HG03575 (cell line): ENCODE results near the gene POP4.

Experiments used
- ATAC-seq: cut with Tn5 transposase; IDR thresholded peaks from one replicate; pipeline ENCODE4 v1.9.1; 2021; ENCODE audit not compliant: unreplicated experiment, insufficient number of reproducible peaks, low FRiP score; ENCODE audit errors: extremely low read depth

The POP4 gene

DNA sequence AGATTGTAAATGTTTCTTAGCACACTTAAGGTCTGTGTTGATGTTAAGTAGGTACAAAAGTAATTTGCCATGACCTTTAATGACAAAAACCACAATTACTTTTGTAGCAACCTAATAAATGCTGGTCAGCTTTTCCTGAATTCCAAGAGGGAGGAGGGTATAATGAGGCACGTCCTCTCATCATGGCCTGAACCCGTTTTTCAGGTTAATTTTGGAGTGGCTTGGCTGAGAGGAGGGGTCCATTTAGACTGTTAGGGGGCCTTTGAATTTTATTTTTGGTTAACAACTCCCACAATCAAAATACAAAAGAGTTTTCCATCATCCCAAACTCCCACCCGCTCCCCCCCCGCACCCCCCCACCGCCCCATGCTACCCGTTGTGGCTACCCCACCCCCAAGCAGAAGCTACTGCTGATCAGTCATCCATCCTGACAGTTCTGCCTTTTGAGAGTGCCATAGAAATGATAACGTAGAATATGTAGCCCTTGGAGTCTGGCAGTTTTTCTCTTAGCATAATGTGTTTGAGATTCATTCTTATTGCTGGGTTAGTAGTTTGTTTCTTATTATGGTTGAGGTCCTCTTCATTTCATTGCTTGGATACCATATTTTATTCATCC is 44.8 kb downstream of the POP4 start:
- ATAC-seq = no peak

DNA sequence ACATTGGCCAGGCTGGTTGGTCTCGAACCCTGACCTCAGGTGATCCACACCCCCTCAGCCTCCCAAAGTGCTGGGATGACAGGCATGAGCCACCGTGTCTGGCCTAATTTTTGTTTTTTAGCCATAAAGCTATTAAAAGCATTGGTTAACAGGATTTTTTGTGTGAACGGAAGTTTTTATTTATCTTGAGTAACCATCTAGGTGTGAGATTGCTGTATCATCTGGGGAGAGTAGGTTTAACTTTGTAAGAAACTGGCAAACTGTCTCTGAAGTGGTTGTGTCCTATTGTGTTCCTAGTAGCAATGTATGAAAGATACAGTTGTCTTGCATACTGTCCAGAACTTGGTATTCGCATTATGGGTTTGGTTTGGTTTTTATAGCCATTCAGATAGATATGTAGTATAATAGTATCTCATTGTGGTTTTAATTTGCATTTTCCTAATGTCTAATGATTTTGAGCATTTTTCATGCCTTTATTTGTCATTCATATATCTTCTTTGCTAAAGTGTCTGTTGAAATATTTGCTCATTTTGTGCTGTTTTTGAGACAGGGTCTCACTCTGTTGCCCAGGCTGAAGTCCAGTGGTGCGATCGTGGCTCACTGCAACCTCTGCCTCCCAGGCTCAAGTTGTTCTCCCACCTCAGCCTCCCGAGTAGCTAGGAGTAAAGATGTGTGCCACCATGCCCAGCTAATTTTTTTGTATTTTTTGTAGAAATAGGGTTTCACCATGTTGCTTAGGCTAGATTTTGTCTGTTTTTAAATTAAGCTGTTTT is 45.7 kb downstream of the POP4 start:
- no peak for ATAC-seq

DNA sequence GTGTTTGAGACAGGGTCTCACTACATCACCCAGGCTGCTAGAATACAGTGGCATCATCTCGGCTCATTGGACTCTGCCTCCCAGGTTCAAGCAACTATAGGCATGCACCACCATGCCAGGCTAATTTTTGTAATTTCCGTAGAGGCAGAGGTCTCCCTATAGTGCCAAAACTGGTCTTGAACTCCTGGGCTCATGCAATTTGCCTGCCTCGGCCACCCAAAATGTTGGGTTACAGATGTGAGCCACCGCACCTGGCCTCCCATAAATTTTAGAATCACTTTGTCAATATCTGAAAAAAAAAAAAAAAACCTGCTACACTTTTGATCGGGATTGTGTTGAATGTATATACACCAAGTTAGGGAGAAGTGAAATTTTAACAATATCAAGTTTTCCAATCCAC is 47.3 kb downstream of the POP4 start:
- no peak for ATAC-seq

DNA sequence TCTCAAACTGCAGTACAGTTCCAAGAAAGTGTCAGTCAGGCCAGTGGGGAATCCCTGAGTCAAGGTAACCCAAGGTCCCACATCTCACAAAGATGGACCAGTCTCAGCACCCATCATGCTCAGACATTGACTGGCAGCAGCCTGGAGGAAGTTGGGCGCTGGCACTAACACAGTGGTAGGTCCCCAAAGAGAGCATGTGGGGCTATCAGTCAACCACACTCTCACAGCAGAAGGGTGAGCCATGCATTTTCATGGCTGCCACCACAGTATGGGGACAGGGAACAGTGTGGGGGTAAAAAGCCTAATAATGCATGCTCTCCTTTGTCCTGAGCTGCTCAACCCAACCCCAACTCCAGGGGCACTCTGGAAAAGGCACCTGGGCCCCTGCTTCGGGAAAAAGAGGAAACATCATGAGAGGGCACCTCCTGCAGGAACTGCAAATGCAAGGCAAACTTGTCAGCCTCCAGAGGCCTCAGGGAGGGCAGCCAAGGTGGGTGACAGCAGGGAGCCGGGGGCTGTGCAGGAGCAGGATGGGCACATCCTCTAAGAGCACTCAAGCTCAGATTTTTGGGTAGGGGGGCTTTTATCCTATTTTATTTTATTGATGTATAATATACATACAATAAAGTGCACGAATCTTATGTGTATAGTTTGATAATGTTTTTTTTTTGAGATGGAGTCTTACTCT is 49.7 kb downstream of the POP4 start:
- no peak for ATAC-seq

DNA sequence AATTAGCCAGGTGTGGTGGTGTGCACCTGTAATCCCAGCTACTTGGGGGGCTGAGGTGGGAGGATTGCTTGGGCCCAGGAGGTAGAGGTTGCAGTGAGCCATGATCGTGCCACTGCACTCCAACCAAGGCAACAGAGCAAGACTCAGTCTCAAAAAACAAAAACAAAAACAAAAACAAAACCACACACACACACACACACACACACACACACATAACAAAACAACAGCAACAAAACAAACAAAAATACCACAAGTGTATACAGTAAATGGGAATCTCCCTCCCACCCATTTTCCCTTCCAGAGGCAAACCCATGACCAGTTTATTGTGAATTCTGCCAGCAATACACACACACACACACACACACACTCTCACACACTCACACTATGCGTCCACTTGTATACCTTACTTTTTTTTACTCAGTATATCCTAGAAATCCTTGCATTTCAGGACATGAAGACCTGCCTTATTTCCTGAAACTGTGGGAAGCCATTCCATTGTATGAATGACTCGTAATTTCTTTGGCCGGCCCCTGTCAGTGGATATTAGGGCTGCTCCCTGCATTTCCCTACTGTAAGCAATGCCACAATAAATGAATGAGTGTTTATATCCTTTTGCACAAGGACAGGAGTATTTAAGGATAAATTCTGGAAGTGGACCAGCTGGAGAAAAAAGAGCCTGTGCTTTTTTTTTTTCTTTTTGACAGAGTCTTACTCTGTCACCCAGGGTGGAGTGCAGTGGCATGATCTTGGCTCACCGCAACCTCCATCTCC is 52.3 kb downstream of the POP4 start:
- ATAC-seq = no peak

DNA sequence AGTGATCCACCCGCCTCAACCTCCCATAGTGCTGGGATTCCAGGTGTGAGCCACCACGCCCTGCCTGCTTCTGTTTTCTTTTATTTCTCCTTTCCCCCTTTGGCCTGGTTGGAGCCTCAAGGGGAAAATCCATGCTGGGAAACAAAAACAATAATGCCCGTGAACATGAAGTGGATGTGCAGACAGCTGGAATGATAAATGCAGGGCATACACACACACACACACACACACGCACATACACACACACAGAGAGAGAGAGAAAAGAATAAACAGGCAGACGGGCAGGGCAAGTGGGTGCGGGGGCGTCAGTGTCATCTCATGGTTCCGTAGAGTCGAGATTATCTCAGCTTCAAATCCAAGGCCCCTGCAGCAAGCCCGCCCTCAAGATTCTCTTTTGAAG is 54.8 kb downstream of the POP4 start:
- ATAC-seq = no peak

DNA sequence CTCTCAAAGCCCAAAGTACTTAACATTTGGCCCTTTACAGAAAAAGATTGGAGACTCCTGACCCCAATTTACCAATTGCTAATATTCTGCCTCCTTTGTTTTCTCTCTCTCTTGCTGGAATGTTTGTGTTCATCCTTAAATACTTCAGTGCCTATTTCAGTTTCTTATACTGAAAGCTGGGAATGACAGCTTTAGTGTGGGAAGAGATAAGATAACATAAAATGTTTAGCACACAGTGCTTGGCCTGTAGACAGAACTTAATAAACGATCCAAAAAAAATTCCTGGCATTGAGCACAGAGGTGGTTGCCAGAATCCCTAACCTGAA is 56.2 kb downstream of the POP4 start:
- no peak for ATAC-seq

DNA sequence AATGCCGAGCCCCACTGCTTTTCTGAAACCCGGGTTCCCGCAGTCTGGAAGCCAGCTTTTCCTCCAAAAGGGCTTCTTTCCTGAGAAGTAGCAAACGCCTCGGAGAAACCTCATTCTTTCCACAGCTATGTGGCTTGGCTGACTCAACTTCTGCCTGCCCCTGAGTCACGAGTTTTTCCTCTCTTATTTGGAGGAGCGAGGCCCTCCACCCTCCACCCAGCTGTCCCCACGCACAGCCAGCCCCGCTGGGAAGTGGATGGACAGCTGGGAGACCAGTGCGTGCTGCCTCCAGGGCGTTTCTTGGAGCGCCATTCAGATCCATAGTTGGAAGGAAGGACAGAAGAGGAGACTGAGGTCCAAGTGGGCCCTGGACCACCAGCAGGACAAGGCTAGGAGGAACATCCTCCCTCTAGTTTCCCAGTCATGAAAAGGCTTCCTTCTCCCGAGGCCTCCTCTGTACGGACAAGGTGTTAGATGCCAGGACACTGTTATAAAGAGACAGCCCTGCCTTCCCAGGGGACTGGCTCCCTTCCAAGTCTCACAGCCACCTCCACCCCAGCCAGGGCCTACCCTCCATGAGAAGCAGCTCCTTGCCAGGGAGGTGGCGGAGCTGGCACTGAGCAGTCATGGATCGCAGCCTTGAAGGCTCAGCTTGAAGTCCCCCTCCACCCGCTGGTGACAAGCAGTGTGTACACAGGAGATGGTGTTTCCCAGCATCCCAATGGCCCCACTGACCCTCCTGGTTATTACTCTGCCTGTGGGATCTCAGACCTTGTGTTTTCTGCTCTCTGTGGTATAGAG is 56.7 kb downstream of the POP4 start:
- no peak for ATAC-seq

DNA sequence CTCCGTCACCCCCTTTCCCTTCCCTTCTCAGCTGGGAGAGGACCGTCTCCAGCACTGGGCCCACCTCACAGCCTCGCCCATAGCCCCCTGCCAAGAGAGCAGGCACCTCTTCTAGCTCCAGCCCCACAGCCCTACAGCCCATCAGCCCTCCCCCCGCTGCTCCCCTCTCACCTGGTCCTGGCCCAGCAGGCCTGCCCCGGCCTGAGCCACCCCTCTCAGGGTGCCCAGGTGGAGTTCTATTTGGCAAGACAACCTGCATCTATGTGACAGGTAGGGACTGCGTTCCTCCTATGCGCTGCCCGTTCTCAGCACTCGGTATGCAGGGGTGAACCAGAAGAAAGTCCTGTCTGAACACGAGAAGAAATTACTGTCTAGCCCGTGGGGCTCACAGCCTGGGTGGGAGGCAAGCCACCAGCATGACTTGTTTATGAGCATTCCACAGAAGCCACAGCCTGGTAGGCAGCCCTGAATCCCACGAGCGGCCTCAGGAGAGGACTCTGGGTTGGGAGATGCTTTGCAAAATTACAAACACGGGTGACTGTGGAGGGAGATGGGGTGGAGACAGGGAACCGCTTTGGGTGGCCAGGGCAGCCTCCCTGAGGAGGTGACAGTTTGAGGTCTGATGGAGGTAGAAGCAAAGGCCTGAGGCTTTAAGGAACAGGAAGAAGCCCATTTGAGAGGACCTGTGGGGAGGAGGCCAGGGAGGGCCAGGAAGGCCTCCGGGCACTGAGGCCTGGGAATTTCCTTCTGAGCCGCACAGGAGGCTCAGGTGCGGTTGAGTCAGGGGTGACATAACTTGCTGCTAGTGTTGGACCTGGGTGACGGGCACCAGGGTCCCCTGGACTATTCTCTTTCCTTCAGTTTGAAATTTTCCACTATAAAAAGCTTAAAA is 58.0 kb downstream of the POP4 start:
- no peak for ATAC-seq

DNA sequence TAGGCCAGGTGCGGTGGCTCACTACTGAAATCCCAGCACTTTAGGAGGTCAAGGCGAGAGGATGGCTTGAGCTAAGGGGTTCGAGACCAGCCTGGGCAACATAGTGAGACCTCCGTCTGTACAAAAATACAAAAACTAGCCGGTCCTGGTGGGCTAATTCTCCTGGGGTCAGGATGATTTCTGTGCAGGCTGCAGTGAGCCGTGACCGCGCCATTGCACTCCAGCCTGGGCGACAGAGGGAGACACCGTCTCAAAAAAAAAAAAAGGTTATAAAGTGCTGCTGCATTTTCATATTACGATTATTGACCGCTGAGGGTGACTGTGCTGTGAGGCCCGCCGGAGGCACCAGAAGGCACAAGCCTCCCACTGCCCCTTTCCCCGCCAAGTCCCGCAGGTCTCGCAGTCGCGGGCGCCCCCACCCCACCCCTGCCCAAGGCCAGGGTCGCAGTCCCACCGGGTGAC is 58.7 kb downstream of the POP4 start:
- ATAC-seq = peak; percentile 12

DNA sequence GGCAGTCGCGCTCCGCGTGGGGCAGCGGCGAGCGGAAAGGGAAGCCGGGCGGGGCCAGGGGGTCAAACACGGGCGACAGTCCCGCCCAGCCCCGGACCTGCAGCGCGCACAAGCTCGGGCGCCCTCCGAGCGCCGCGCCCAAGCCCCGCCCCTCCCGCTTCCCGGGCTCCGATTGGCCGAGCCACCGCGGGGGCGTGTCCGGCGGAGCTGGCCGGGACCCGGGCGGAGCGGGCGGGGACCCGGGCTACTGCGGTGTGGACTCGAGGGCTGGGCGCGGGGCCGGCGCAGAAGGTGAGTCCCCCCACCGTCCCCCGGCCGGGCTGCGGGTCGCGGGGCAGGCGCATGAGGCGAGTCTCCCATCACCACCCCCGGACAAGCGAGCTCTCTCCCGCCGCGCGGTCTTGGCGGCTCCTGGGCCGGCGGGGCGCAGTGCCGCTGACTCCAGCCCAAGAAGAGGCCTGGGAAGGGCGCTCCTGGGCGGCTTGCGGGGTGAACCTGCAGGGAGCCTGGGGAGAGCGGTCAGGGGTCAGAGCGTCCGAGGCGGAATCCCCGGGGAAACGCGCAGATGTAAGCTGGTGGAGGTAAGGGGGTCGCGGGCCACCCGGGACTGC is 59.2 kb downstream of the POP4 start, which contains the start of gene PLEKHF1:
Gene PLEKHF1, plus strand, starts transcription at position 247 of the 611 bp plus-strand sequence. CDS start 8,379 bp downstream, outside the sequence.
- peak; percentile 28 for ATAC-seq

DNA sequence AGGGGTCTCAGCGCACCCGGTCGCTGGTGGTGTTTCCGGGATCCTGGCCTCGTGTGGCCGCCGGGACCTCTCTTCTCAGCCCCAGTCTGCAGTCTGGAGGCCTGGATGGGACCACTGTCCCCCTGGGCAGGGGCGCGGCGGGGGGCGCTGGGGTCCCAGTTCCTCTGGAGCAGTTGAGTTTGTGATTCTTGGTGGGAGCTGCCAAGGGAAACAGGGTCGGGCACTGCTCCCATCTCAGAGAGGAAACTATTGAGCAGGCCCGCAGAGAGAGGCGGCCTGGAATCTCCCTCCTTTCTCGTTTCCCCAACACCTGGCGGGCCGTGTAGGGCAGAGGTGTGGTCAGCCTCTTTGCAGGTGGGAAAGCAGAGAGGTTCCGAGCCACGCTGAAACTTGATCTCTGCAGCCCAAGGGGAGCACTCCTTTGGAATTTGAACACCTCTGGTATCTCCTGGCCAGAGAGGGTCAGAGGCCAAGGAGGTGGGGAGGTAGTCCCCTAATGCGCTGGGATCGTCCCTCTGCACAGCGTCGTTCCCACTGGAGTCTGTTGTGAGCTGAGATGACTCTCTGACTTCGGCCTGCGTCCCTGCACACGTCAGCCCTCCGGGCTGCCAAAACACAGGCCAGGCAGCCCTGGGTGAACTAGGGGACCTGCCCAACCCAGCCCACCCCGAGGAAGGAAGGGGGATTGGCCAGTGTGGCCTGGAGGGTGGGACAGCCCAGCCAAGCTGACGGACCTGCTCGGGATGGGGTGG is 59.9 kb downstream of the POP4 start:
- ATAC-seq = no peak
